ENCODE data around the gene AMOTL1. TPM values are rescaled to one million over a fixed set of nuclear protein-coding genes. Genes with fewer than 3 reads are reported as not detected.

Gene AMOTL1
- total and polyA plus RNA-seq, 11 donors: 6.2 to 76.0 (median 50.9) TPM

DNA sequence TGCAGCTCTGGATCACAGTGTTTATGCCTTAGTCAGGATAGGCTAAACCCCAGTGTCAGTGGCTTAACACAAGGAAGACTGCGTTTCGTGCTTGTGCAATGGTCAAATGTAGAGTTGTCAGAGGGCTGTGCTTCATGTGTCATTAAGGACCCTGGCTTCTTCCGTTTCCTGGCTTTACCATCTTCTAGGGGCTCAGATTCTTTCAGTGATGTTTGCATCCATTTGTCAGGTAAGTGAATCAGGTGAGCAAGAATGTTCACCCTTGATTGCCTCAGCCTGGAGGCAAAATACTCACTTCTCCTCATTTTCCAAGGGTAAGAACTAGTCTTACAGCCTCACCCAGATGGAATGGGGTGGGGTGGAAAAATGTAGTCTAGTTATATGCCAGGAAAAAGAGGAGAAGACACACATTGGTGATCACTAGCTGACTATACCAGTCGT is 20.5 kb upstream of the AMOTL1 start:
- whole genome bisulfite sequencing, 4 donors: 86 to 97% (median 90%) methylated on average over 4 of the region's 4 CpGs
- Histone ChIP-seq H3K36me3 (no peaks in the 10 kb centered on the region), H3K4me1 (peaks cover 0 to 31% (median 14%) of the 10 kb centered on the region in 12 donors), H3K27me3 (no peaks in the 10 kb centered on the region), H3K9me3 (no peaks in the 10 kb centered on the region), H3K27ac (no peak overlapping the region), H3K4me3 (no peak overlapping the region)
- intact Hi-C loops (cut with DNase I): no loop called here
- TF ChIP-seq, protein P1, sequence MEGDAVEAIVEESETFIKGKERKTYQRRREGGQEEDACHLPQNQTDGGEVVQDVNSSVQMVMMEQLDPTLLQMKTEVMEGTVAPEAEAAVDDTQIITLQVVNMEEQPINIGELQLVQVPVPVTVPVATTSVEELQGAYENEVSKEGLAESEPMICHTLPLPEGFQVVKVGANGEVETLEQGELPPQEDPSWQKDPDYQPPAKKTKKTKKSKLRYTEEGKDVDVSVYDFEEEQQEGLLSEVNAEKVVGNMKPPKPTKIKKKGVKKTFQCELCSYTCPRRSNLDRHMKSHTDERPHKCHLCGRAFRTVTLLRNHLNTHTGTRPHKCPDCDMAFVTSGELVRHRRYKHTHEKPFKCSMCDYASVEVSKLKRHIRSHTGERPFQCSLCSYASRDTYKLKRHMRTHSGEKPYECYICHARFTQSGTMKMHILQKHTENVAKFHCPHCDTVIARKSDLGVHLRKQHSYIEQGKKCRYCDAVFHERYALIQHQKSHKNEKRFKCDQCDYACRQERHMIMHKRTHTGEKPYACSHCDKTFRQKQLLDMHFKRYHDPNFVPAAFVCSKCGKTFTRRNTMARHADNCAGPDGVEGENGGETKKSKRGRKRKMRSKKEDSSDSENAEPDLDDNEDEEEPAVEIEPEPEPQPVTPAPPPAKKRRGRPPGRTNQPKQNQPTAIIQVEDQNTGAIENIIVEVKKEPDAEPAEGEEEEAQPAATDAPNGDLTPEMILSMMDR (IDR thresholded peaks at IDR 0.05): no peak
- no peak for TF ChIP-seq POLR2A (IDR thresholded peaks at IDR 0.05)
- DNase-seq: no peak
- ATAC-seq: no peak

DNA sequence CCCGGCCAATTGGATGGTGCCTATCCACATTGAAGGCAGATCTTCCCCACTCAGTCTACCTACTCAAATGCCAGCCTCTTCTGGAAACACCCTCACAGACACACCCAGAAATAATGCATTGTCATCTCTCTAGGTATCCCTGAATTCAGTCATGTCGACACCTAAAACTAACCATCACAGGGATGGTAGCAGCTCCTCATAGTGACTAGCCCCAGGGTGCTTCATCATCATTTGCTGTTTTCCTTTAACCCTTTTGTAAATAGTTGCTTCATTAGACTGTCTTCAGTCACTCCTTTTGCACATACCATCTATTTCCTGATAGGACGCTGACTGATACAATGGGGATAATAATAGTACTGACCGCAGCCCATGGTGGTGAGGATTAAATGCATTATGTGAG is 18.8 kb upstream of the AMOTL1 start:
- no peaks in the 10 kb centered on the region for H3K9me3 ChIP-seq
- H3K4me1 ChIP-seq: peaks cover 0 to 34% (median 14%) of the 10 kb centered on the region in 12 donors
- DNase-seq: no peak
- no peak overlapping the region for H3K27ac ChIP-seq
- intact Hi-C loops (cut with DNase I): no loop called here
- H3K36me3 ChIP-seq: no peaks in the 10 kb centered on the region
- TF ChIP-seq, protein P1 (IDR thresholded peaks at IDR 0.05): no peak
- TF ChIP-seq POLR2A (IDR thresholded peaks at IDR 0.05): no peak
- H3K4me3 ChIP-seq: no peak overlapping the region
- ATAC-seq: no peak
- no peaks in the 10 kb centered on the region for H3K27me3 ChIP-seq
- 78 to 83% (median 82%) methylated on average over 3 to 4 of the region's 4 CpGs for WGBS, 4 donors

DNA sequence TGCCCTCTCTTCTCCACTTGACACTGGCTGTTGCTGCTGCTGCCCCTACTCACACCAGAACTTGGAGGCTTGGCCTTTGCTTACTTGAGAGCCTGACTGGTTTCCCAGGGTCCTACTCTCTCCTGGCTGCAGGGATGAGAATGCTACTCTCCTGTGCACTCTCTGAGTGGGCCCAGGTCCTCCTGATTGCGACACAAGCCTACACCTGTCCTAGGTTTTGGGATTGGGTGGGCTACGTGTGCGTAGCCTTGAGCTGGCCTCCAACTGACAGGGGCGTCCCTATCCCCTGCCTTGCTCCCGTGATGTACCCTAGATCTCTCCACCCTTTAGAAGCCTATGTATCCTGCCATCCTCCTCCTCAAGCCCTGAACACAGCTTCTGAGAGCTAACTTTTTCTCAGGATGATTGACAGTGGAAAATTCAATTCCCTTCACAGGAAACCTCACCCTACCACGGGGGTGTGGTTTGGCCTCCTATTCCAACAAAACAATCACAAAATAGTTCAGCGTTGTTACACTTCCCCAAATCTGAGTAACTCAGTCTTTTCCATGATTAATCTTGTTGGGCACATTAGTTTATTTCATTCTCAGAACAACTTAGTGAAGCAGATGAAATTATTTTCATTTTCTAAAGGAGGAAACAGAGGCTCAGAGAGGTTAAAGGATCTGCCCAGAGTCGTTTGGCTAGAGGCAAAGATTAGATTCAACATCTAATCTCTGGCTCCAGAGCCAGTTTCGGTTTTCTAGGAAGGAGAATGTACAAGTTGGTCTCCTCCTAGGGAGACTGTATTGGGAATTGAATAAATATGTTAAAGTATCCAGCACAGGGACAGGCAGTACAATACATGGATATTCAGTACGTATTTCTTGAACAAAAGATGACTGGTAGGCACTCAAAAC is 17.6 kb upstream of the AMOTL1 start:
- intact Hi-C loops (cut with DNase I): loop anchor here in 2 of 10 donors (2.0 to 5.0 kb wide), 2 partner anchors 93 to 108 kb away; no protein-coding TSS in a partner anchor

More for the DNA sequence above, 17.6 kb upstream of the AMOTL1 start:
- 47 to 62% (median 50%) methylated on average over 10 of the region's 10 CpGs for WGBS, 4 donors
- H3K36me3 ChIP-seq: no peaks in the 10 kb centered on the region
- peak in 4 of 5 donors; percentile 33 to 51 (median 34) for DNase-seq
- no peaks in the 10 kb centered on the region for H3K27me3 ChIP-seq
- no peaks in the 10 kb centered on the region for H3K9me3 ChIP-seq
- no peak for TF ChIP-seq POLR2A (IDR thresholded peaks at IDR 0.05)
- TF ChIP-seq, protein P1 (IDR thresholded peaks at IDR 0.05): no peak
- peak overlapping the region in 7 of 12 donors; percentile 8 to 45 (median 18) for H3K4me3 ChIP-seq
- peak overlapping the region; percentile 39 to 81 (median 73) for H3K27ac ChIP-seq
- H3K4me1 ChIP-seq: peaks cover 0 to 34% (median 14%) of the 10 kb centered on the region in 12 donors
- ATAC-seq: peak; percentile 51 to 82 (median 71)
